ENCODE measurements around the gene HSD17B8.

Gene HSD17B8

DNA sequence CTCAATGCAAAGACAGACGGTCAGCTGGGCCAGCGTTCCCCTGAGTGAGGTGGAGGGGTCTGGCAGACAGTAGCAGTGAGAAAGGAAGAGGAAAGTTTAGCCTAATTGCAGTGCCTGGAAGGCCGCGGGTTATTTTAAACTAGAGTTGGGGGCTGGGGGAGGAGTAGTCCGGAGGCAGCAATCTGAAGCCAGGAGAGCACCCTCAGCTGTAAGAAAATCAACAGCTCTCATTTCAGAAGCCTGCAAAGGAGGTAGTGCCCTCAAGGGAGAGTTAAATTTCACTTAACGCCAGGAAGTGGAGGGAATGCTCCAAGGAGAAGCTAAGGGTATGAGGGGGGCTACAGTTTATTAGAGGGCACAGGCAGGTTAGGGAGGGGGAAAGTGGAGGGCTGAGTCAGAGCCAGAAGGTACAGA is 30.8 kb downstream of the HSD17B8 start:
- no peak for DNase-seq (ENCODE audit: low read depth)
- H3K4me3 ChIP-seq (ENCODE audit: low read depth, low read length), result no peak overlapping the region
- TF ChIP-seq POLR2A (IDR thresholded peaks at IDR 0.05; ENCODE audit: extremely low read depth, insufficient read length), result no peak
- no peak for TF ChIP-seq CTCF (IDR thresholded peaks at IDR 0.05; ENCODE audit: low read depth, low read length)
- TF ChIP-seq MAX (IDR thresholded peaks at IDR 0.05; ENCODE audit: low read depth, low read length), result no peak
- TF ChIP-seq MYC (IDR thresholded peaks at IDR 0.05; ENCODE audit: low read depth, low read length), result no peak

GRCh38 chr6:33236328-33236727 is 31.9 kb downstream of the HSD17B8 start:
- H3K4me3 ChIP-seq (ENCODE audit: low read depth, low read length), result no peak overlapping the region
- no peak for TF ChIP-seq MYC (IDR thresholded peaks at IDR 0.05; ENCODE audit: low read depth, low read length)
- TF ChIP-seq MAX (IDR thresholded peaks at IDR 0.05; ENCODE audit: low read depth, low read length), result no peak
- no peak for TF ChIP-seq CTCF (IDR thresholded peaks at IDR 0.05; ENCODE audit: low read depth, low read length)
- no peak for DNase-seq (ENCODE audit: low read depth)

- no peak overlapping the region for H3K4me3 ChIP-seq (ENCODE audit: low read depth, low read length)
- no peak for TF ChIP-seq MYC (IDR thresholded peaks at IDR 0.05; ENCODE audit: low read depth, low read length)
- TF ChIP-seq POLR2A (IDR thresholded peaks at IDR 0.05; ENCODE audit: extremely low read depth, insufficient read length), result no peak
- no peak for TF ChIP-seq MAX (IDR thresholded peaks at IDR 0.05; ENCODE audit: low read depth, low read length)
- no peak for TF ChIP-seq CTCF (IDR thresholded peaks at IDR 0.05; ENCODE audit: low read depth, low read length)
- no peak for DNase-seq (ENCODE audit: low read depth)
These were observed 32.4 kb downstream of the HSD17B8 start for GRCh38 chr6:33236852-33237251.

- TF ChIP-seq POLR2A (IDR thresholded peaks at IDR 0.05; ENCODE audit: extremely low read depth, insufficient read length) (no peak), MYC (IDR thresholded peaks at IDR 0.05; ENCODE audit: low read depth, low read length) (no peak), CTCF (IDR thresholded peaks at IDR 0.05; ENCODE audit: low read depth, low read length) (no peak), MAX (IDR thresholded peaks at IDR 0.05; ENCODE audit: low read depth, low read length) (no peak)
- no peak overlapping the region for H3K4me3 ChIP-seq (ENCODE audit: low read depth, low read length)
- no peak for DNase-seq (ENCODE audit: low read depth)
These were observed 33.3 kb downstream of the HSD17B8 start for GRCh38 chr6:33237741-33238140.

DNA sequence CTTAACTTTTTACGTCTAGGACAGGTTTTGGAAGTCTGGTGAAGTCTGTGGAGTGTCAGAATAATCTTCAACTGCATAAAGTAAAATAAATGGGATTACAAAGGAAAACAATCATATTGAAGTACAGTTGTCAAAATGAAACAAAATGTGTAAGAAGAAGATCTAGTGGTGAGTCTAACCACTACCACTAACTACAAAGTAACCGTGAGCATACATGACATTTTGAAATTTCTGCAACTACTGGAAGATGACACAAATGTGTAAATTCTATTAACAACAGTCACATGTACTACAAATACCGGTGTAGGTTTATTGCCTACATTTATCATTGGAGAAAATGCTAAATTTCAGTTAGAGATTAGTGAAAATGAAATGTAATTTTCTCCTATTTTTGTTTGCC is 37.5 kb downstream of the HSD17B8 start:
- TF ChIP-seq MYC (IDR thresholded peaks at IDR 0.05; ENCODE audit: low read depth, low read length), result no peak
- no peak for TF ChIP-seq POLR2A (IDR thresholded peaks at IDR 0.05; ENCODE audit: extremely low read depth, insufficient read length)
- TF ChIP-seq MAX (IDR thresholded peaks at IDR 0.05; ENCODE audit: low read depth, low read length), result no peak
- TF ChIP-seq CTCF (IDR thresholded peaks at IDR 0.05; ENCODE audit: low read depth, low read length), result no peak
- no peak overlapping the region for H3K4me3 ChIP-seq (ENCODE audit: low read depth, low read length)
- DNase-seq (ENCODE audit: low read depth), result no peak

- no peak for DNase-seq (ENCODE audit: low read depth)
- TF ChIP-seq POLR2A (IDR thresholded peaks at IDR 0.05; ENCODE audit: extremely low read depth, insufficient read length), result no peak
- TF ChIP-seq CTCF (IDR thresholded peaks at IDR 0.05; ENCODE audit: low read depth, low read length), result no peak
- TF ChIP-seq MYC (IDR thresholded peaks at IDR 0.05; ENCODE audit: low read depth, low read length), result no peak
- no peak for TF ChIP-seq MAX (IDR thresholded peaks at IDR 0.05; ENCODE audit: low read depth, low read length)
- H3K4me3 ChIP-seq (ENCODE audit: low read depth, low read length), result no peak overlapping the region
These were observed 39.0 kb downstream of the HSD17B8 start for GRCh38 chr6:33243476-33243875.

Data from NB4 (cell line).